SU-DHL-6 (cell line): ENCODE measurements around the gene TNS1.

ENCODE experiments used
- H2AFZ ChIP-seq: fragments of 200-600 bp; sonication (generic); 2 replicates; pipeline ENCODE4 v1.6.1; 2014; ENCODE audit warnings: low read depth, mild to moderate bottlenecking, moderate library complexity, mixed read lengths, antibody characterized with exemption, low read length; ENCODE audit not compliant: severe bottlenecking
- H3F3A ChIP-seq: fragments of 200-600 bp; shearing (Covaris generic); 2 replicates; pipeline ENCODE4 v1.6.0; 2016; ENCODE audit warnings: antibody characterized with exemption, mild to moderate bottlenecking; ENCODE audit not compliant: insufficient read depth
- H3K27ac ChIP-seq: fragments of 200-600 bp; sonication (generic); 2 replicates; pipeline ENCODE4 v1.5.1; 2016; ENCODE audit warnings: low read depth, mild to moderate bottlenecking, low read length, moderate library complexity, mixed read lengths
- H3K27me3 ChIP-seq: fragments of 200-600 bp; sonication (generic), shearing (Covaris generic); 2 replicates; pipeline ENCODE4 v1.6.0; 2014; ENCODE audit warnings: mild to moderate bottlenecking, low read length
- H3K36me3 ChIP-seq: fragments of 200-600 bp; sonication (generic); 2 replicates; pipeline ENCODE4 v1.6.1; 2014; ENCODE audit warnings: mild to moderate bottlenecking, low read length, mixed read lengths
- H3K4me2 ChIP-seq: fragments of 300-600, 200-600 bp; shearing (Covaris generic), sonication (generic); 2 replicates; pipeline ENCODE4 v1.6.0; 2014; ENCODE audit warnings: low read length, low read depth, mild to moderate bottlenecking; ENCODE audit not compliant: poor library complexity, severe bottlenecking
- H3K4me3 ChIP-seq: fragments of 200-600 bp; sonication (generic); 2 replicates; pipeline ENCODE4 v1.5.1; 2014; ENCODE audit warnings: antibody characterized with exemption, low read length, mild to moderate bottlenecking, mixed read lengths; ENCODE audit not compliant: insufficient read depth, poor library complexity, severe bottlenecking
- H3K79me2 ChIP-seq: fragments of 200-600 bp; sonication (generic); 2 replicates; pipeline ENCODE4 v1.6.1; 2014; ENCODE audit warnings: mild to moderate bottlenecking, low read length, moderate library complexity; ENCODE audit not compliant: insufficient read depth
- H3K9ac ChIP-seq: fragments of 200-600 bp; sonication (generic); 2 replicates; pipeline ENCODE4 v1.7.0; 2014; ENCODE audit warnings: mild to moderate bottlenecking, low read length
- H3K9me2 ChIP-seq: fragments of 200-600 bp; sonication (generic); replicated peaks from 2 replicates; pipeline ENCODE4 v1.6.1; 2014; ENCODE audit warnings: low read length; ENCODE audit not compliant: insufficient read depth
- H3K9me3 ChIP-seq: fragments of 200-600 bp; sonication (generic); 2 replicates; pipeline ENCODE4 v1.6.1; 2014; ENCODE audit warnings: low read length, mixed read lengths; ENCODE audit not compliant: insufficient read depth
- H4K20me1 ChIP-seq: fragments of 200-600 bp; sonication (generic); 2 replicates; pipeline ENCODE4 v1.6.1; 2014; ENCODE audit warnings: low read depth, mild to moderate bottlenecking, antibody characterized with exemption, low read length, moderate library complexity, mixed read lengths
- EZH2phosphoT487 ChIP-seq: fragments of 200-600 bp; sonication (generic), shearing (Covaris generic); conservative IDR thresholded peaks from 2 replicates; pipeline ENCODE4 v1.6.1; 2018; ENCODE audit warnings: mild to moderate bottlenecking, antibody characterized with exemption, low read length, moderate library complexity, mixed read lengths
- TF ChIP-seq, protein P1 (sequence below): fragments of 200-600 bp; sonication (generic); IDR thresholded peaks from one replicate; pipeline ENCODE4 v1.5.1; 2017; ENCODE audit warnings: antibody characterized with exemption, mild to moderate bottlenecking, low read length, moderate library complexity; ENCODE audit not compliant: insufficient read depth, poor library complexity, severe bottlenecking

The TNS1 gene

DNA sequence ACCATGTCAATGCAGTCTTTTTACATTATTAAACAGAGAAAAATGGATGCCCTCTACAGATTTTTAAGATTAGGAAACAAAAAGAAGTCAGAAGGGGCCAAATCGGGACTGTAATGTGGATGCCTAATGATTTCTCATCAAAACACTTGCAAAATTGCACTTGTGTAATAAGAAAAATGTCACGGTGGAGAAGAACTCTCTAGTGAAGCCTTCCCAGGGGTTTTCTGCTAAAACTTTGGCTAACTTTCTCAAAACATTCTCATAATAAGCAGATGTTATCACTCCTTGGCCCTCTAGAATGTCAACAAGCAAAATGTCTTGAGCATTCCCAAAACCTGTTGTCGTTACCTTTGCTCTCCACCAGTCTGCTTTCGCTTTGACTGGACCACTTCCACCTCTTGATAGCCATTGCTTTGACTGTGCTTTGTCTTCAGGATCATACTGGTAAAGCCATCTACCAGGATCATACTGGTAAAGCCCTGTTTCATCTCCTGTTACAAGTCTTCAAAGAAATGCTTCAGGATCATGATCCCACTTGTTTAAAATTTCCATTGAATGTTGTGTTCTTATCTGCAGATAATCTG, 226.8 kb downstream of the TNS1 start:
- Histone ChIP-seq H2AFZ (no peak overlapping the region), H4K20me1 (no peaks in the 10 kb centered on the region), H3K9ac (no peak overlapping the region), H3K36me3 (no peaks in the 10 kb centered on the region), H3K27me3 (no peaks in the 10 kb centered on the region), H3K79me2 (no peaks in the 10 kb centered on the region), H3K4me2 (no peak overlapping the region), H3K27ac (no peak overlapping the region), H3K4me3 (no peak overlapping the region), H3K9me2 (no peaks in the 10 kb centered on the region), H3K9me3 (no peaks in the 10 kb centered on the region), H3F3A (no peaks in the 10 kb centered on the region)
- TF ChIP-seq, protein P1, sequence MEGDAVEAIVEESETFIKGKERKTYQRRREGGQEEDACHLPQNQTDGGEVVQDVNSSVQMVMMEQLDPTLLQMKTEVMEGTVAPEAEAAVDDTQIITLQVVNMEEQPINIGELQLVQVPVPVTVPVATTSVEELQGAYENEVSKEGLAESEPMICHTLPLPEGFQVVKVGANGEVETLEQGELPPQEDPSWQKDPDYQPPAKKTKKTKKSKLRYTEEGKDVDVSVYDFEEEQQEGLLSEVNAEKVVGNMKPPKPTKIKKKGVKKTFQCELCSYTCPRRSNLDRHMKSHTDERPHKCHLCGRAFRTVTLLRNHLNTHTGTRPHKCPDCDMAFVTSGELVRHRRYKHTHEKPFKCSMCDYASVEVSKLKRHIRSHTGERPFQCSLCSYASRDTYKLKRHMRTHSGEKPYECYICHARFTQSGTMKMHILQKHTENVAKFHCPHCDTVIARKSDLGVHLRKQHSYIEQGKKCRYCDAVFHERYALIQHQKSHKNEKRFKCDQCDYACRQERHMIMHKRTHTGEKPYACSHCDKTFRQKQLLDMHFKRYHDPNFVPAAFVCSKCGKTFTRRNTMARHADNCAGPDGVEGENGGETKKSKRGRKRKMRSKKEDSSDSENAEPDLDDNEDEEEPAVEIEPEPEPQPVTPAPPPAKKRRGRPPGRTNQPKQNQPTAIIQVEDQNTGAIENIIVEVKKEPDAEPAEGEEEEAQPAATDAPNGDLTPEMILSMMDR, result no peak
- no peak for TF ChIP-seq EZH2phosphoT487

DNA sequence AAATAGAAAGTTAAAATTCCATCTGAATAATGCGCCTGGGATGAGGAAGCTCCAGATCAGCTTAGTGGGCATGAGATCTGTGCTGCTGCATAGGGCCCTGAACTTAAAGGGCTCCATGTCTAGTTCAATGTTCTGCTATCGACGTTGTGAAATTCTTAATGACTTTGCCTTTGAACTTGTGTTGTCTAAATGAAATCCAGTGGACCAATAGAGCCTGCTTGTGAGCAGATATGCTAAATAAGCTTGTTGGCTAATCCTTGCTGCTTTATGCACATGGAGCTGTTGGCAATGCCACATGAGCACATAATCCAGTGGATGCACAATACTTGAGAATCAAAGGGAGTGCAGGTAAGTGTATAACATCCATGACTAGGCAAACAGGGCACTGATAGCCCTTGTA, 228.6 kb downstream of the TNS1 start:
- Histone ChIP-seq H4K20me1 (no peaks in the 10 kb centered on the region), H3K9me3 (no peaks in the 10 kb centered on the region), H3K79me2 (no peaks in the 10 kb centered on the region), H3K27me3 (no peaks in the 10 kb centered on the region), H2AFZ (no peak overlapping the region), H3K4me3 (no peak overlapping the region), H3K9me2 (no peaks in the 10 kb centered on the region), H3K4me2 (no peak overlapping the region), H3K9ac (no peak overlapping the region), H3F3A (no peaks in the 10 kb centered on the region), H3K36me3 (no peaks in the 10 kb centered on the region), H3K27ac (no peak overlapping the region)
- TF ChIP-seq, protein P1, result no peak
- TF ChIP-seq EZH2phosphoT487, result no peak

- Histone ChIP-seq H3K9ac (no peak overlapping the region), H3K79me2 (no peaks in the 10 kb centered on the region), H3F3A (no peaks in the 10 kb centered on the region), H3K27ac (no peak overlapping the region), H3K9me3 (no peaks in the 10 kb centered on the region), H2AFZ (no peak overlapping the region), H3K4me3 (no peak overlapping the region), H3K36me3 (no peaks in the 10 kb centered on the region), H3K9me2 (no peaks in the 10 kb centered on the region), H3K4me2 (no peak overlapping the region), H4K20me1 (no peaks in the 10 kb centered on the region), H3K27me3 (no peaks in the 10 kb centered on the region)
- TF ChIP-seq, protein P1, result no peak
- no peak for TF ChIP-seq EZH2phosphoT487
Measured at GRCh38 chr2:217773539-217773938, 229.3 kb downstream of the TNS1 start.
